Measurements from ENCODE around the gene OS9. TPM values are rescaled to one million over a fixed set of nuclear protein-coding genes. Genes with fewer than 3 reads are reported as not detected.

OS9 gene
- total and polyA plus RNA-seq, 9 of the 15 experiments (the other 6 are each of a cell fraction or from before 2014, with no cell fraction given), result 4.6 to 105 (median 89.5) TPM

DNA sequence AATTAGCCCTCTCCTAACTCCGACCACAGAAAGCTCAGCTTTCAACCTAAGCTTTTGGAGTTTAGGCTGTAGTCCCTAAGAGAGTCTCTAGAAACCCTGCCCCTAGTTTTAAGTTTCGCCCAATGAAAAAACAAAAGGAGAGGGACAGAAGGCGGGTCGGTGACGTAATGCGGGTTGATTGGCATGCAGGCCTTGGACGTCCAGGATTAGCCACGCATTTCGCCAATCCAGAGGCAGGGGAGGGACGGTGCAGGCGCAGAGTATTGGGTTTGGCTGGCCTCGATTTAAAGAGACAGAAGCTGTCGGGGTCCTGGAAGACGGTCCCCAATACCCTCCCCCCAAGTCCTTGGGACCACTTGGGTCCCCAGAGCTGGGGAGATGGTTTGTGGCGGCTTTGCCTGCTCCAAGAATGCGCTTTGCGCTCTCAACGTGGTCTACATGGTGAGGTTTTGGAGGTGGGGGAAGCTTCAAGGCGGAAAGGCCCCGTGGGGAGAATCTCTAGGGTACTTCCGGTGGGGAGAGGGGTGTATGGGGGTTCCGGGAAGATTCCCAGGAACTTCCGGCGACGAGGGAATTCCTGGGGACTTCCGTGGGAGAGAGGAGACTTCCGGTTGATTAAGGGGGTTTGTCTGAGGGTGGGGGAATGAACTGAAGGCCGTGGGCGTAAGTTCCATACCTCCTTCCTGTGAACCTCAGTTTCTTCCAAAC, 51.0 kb downstream of the OS9 start, which contains the start of gene TSPAN31 (continued):
- no peak; the same call in none of the 2 replicates for TF ChIP-seq NCOA1 (IDR thresholded peaks at IDR 0.05; ENCODE audit: low read depth)
- no peak for TF ChIP-seq ETV6 (IDR thresholded peaks at IDR 0.05; ENCODE audit: borderline replicate concordance in 1 of 2, low read depth in 2 of 2, low read length in 1 of 2)
- no peak for TF ChIP-seq ETV6 (CRISPR knock-in tag; IDR thresholded peaks at IDR 0.05; ENCODE audit: borderline replicate concordance)
- TF ChIP-seq RUNX1 (IDR thresholded peaks at IDR 0.05; ENCODE audit: low read depth), result no peak
- no peak; the same call in 1 of the 2 replicates for TF ChIP-seq EP300 (IDR thresholded peaks at IDR 0.05; ENCODE audit: low read length)
- TF ChIP-seq SMARCB1 (IDR thresholded peaks at IDR 0.05; ENCODE audit: insufficient read length, low read depth), result no peak
- TF ChIP-seq, protein P1, sequence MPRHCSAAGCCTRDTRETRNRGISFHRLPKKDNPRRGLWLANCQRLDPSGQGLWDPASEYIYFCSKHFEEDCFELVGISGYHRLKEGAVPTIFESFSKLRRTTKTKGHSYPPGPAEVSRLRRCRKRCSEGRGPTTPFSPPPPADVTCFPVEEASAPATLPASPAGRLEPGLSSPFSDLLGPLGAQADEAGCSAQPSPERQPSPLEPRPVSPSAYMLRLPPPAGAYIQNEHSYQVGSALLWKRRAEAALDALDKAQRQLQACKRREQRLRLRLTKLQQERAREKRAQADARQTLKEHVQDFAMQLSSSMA (CRISPR knock-in tag; IDR thresholded peaks at IDR 0.05), result no peak
- TF ChIP-seq RBM17 (IDR thresholded peaks at IDR 0.05; ENCODE audit: borderline replicate concordance, low read depth, low read length), result no peak
- no peak for TF ChIP-seq TAF15 (IDR thresholded peaks at IDR 0.05; ENCODE audit: low read depth, low read length)
- peak; percentile 65; the same call in 1 of the 2 replicates for TF ChIP-seq PHF8 (IDR thresholded peaks at IDR 0.05; ENCODE audit: borderline replicate concordance, low read length)
- no peak for TF ChIP-seq HIVEP1 (CRISPR knock-in tag; IDR thresholded peaks at IDR 0.05)
- TF ChIP-seq GABPB1 (CRISPR knock-in tag; IDR thresholded peaks at IDR 0.05), result no peak; the same call in 1 of the 2 replicates
- no peak; the same call in 1 of the 2 replicates for TF ChIP-seq MYC (IDR thresholded peaks at IDR 0.05; ENCODE audit: low read depth, low read length)
- peak; percentile 60; the same call in 1 of the 2 replicates for TF ChIP-seq MYC (CRISPR knock-in tag; IDR thresholded peaks at IDR 0.05; ENCODE audit: borderline replicate concordance, low read depth)
- TF ChIP-seq, protein P2, sequence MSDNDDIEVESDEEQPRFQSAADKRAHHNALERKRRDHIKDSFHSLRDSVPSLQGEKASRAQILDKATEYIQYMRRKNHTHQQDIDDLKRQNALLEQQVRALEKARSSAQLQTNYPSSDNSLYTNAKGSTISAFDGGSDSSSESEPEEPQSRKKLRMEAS (CRISPR knock-in tag; IDR thresholded peaks at IDR 0.05), result no peak
- no peak for TF ChIP-seq ZNF165 (CRISPR knock-in tag; IDR thresholded peaks at IDR 0.05; ENCODE audit: borderline replicate concordance)
- TF ChIP-seq ZNF24 (IDR thresholded peaks at IDR 0.05), result no peak
- TF ChIP-seq CEBPG (CRISPR knock-in tag; IDR thresholded peaks at IDR 0.05), result peak; percentile 50; the same call in 1 of the 2 replicates
- TF ChIP-seq CEBPG (tag; conservative IDR thresholded peaks at IDR 0.05 in 1 of 2, IDR thresholded peaks at IDR 0.05 in 1 of 2), result peak; percentile 83 to 93
- peak; percentile 64 for TF ChIP-seq NEUROD1 (IDR thresholded peaks at IDR 0.05; ENCODE audit: borderline replicate concordance, low read depth, low read length, partially characterized antibody)
- no peak for TF ChIP-seq ZNF699 (CRISPR knock-in tag; IDR thresholded peaks at IDR 0.05; ENCODE audit: insufficient replicate concordance)
- peak; percentile 53 for TF ChIP-seq KDM5B (IDR thresholded peaks at IDR 0.05; ENCODE audit: insufficient replicate concordance, low read depth, low read length)
- TF ChIP-seq PCBP1 (IDR thresholded peaks at IDR 0.05; ENCODE audit: low read depth, low read length, poor library complexity, severe bottlenecking), result no peak
- 0 out of 2 replicates have a peak, but pooled peaks have one; percentile 47 for TF ChIP-seq NBN (IDR thresholded peaks at IDR 0.05; ENCODE audit: low read depth)
- TF ChIP-seq ZBTB1 (CRISPR knock-in tag; IDR thresholded peaks at IDR 0.05; ENCODE audit: borderline replicate concordance, low read depth), result no peak
- no peak for TF ChIP-seq ERF (CRISPR knock-in tag; IDR thresholded peaks at IDR 0.05)
- no peak for TF ChIP-seq CHD4 (IDR thresholded peaks at IDR 0.05; ENCODE audit: insufficient read depth, insufficient replicate concordance, low read depth, low read length, poor library complexity, severe bottlenecking)
- 0 out of 2 replicates have a peak, but pooled peaks have one; percentile 22 for TF ChIP-seq ELF2 (CRISPR knock-in tag; IDR thresholded peaks at IDR 0.05)
